ENCODE measurements around the gene CSNK1E.

- TF ChIP-seq POLR2A (IDR thresholded peaks at IDR 0.05) (no peak), CTCF (IDR thresholded peaks at IDR 0.05) (no peak)
These were observed 46.1 kb downstream of the CSNK1E start for GRCh38 chr22:38271101-38271500.
